ENCODE data around the gene CD300LF. TPM values are rescaled to one million over a fixed set of nuclear protein-coding genes. Genes with fewer than 3 reads are reported as not detected.
A peak's percentile ranks its signal among the peaks of the same experiment; 100 is the strongest.

The CD300LF gene
- polyA plus RNA-seq, 3 donors, result 112 to 184 (median 175) TPM

- Histone ChIP-seq H2AFZ (ENCODE audit: insufficient read depth, low read depth, low read length, poor library complexity, severe bottlenecking) (no peak overlapping the region), H3K27me3 (ENCODE audit: control insufficient read depth in 2 of 2, insufficient read depth in 2 of 2, low read length in 2 of 2) (no peaks in the 10 kb centered on the region), H3K36me3 (replicated peaks in 1 of 2; ENCODE audit: control insufficient read depth in 1 of 2, insufficient read depth in 2 of 2, low read length in 2 of 2) (no peaks in the 10 kb centered on the region), H3K27ac (ENCODE audit: low read depth in 1 of 2, low read length in 2 of 2) (no peak overlapping the region), H3K4me1 (ENCODE audit: control insufficient read depth in 1 of 2, insufficient read depth in 2 of 2, low read length in 2 of 2) (peaks cover 34 to 40% of the 10 kb centered on the region in 2 donors), H3K79me2 (ENCODE audit: insufficient read depth, low read length) (no peaks in the 10 kb centered on the region), H3K4me2 (replicated peaks; ENCODE audit: extremely low read depth, low read length, poor library complexity, severe bottlenecking) (no peak overlapping the region), H3K9me3 (replicated peaks in 1 of 2; ENCODE audit: control insufficient read depth in 1 of 2, insufficient read depth in 1 of 2, low read length in 2 of 2) (no peaks in the 10 kb centered on the region), H3K4me3 (replicated peaks in 1 of 3; ENCODE audit: low read depth in 2 of 3, low read length in 3 of 3) (no peak overlapping the region), H3K9ac (ENCODE audit: insufficient read depth, low read length, poor library complexity, severe bottlenecking) (no peak overlapping the region), H4K20me1 (ENCODE audit: insufficient read depth, low read length) (no peaks in the 10 kb centered on the region)
- no peak overlapping the region for H3K27ac Mint-ChIP-seq
- H3K9me3 Mint-ChIP-seq, result peaks cover 0 to 2% (median 0%) of the 10 kb centered on the region in 7 donors
- H3K4me1 Mint-ChIP-seq, result peaks cover 39% of the 10 kb centered on the region
- TF ChIP-seq CTCF (IDR thresholded peaks at IDR 0.05), result no peak
- peaks cover 0 to 2% of the 10 kb centered on the region in 2 donors for H3K36me3 Mint-ChIP-seq
- intact Hi-C loops (cut with micrococcal nuclease), result loop anchor here (5.0 to 10.0 kb wide), 4 partner anchors 38 to 275 kb away; partner anchors contain the start of gene CD300H (in 1 of the 2)
- 93% methylated on average over 6 of the region's 6 CpGs for WGBS (ENCODE audit: insufficient coverage)
- DNase-seq, result no peak
- H3K4me3 Mint-ChIP-seq, result no peak overlapping the region
- peaks cover 6 to 15% (median 10%) of the 10 kb centered on the region in 3 donors for H3K27me3 Mint-ChIP-seq (ENCODE audit: low read depth in 3 of 3)
Measured at GRCh38 chr17:74649909-74650308, 62.8 kb downstream of the CD300LF start.

- TF ChIP-seq CTCF (IDR thresholded peaks at IDR 0.05), result no peak
- H3K27me3 ChIP-seq (ENCODE audit: control insufficient read depth in 2 of 2, insufficient read depth in 2 of 2, low read length in 2 of 2), result no peaks in the 10 kb centered on the region
- no peak overlapping the region for H2AFZ ChIP-seq (ENCODE audit: insufficient read depth, low read depth, low read length, poor library complexity, severe bottlenecking)
- peaks cover 39 to 47% of the 10 kb centered on the region in 2 donors for H3K4me1 ChIP-seq (ENCODE audit: control insufficient read depth in 1 of 2, insufficient read depth in 2 of 2, low read length in 2 of 2)
- Mint-ChIP-seq H3K9me3 (peaks cover 0 to 4% (median 0%) of the 10 kb centered on the region in 7 donors), H3K4me1 (peaks cover 46% of the 10 kb centered on the region), H3K36me3 (peaks cover 2 to 4% of the 10 kb centered on the region in 2 donors), H3K27me3 (ENCODE audit: low read depth in 3 of 3) (peaks cover 7 to 17% (median 10%) of the 10 kb centered on the region in 3 donors), H3K4me3 (no peak overlapping the region), H3K27ac (peak overlapping the region in 1 of 7 donors; percentile 5)
- intact Hi-C loops (cut with micrococcal nuclease), result loop anchor here (2.0 to 10.0 kb wide), 4 partner anchors 36 to 273 kb away; partner anchors contain the start of gene CD300H (in 1 of the 2)
- H3K36me3 ChIP-seq (replicated peaks in 1 of 2; ENCODE audit: control insufficient read depth in 1 of 2, insufficient read depth in 2 of 2, low read length in 2 of 2), result no peaks in the 10 kb centered on the region
- H3K27ac ChIP-seq (ENCODE audit: low read depth in 1 of 2, low read length in 2 of 2), result no peak overlapping the region
- no peak overlapping the region for H3K9ac ChIP-seq (ENCODE audit: insufficient read depth, low read length, poor library complexity, severe bottlenecking)
- 91% methylated on average over 6 of the region's 9 CpGs for WGBS (ENCODE audit: insufficient coverage)
- H4K20me1 ChIP-seq (ENCODE audit: insufficient read depth, low read length), result no peaks in the 10 kb centered on the region
- no peak for DNase-seq
- no peaks in the 10 kb centered on the region for H3K79me2 ChIP-seq (ENCODE audit: insufficient read depth, low read length)
- no peak overlapping the region for H3K4me2 ChIP-seq (replicated peaks; ENCODE audit: extremely low read depth, low read length, poor library complexity, severe bottlenecking)
- no peak overlapping the region for H3K4me3 ChIP-seq (replicated peaks in 1 of 3; ENCODE audit: low read depth in 2 of 3, low read length in 3 of 3)
- H3K9me3 ChIP-seq (replicated peaks in 1 of 2; ENCODE audit: control insufficient read depth in 1 of 2, insufficient read depth in 1 of 2, low read length in 2 of 2), result no peaks in the 10 kb centered on the region
Measured at GRCh38 chr17:74647871-74648672, 64.7 kb downstream of the CD300LF start.

All from CD14-positive monocyte (primary cell).